ENCODE data around the gene MYORG. TPM values are rescaled to one million over a fixed set of nuclear protein-coding genes. Genes with fewer than 3 reads are reported as not detected.
A peak's percentile ranks its signal among the peaks of the same experiment; 100 is the strongest.

MYORG gene
- polyA plus RNA-seq, 1 experiment, result 0.22 TPM

DNA sequence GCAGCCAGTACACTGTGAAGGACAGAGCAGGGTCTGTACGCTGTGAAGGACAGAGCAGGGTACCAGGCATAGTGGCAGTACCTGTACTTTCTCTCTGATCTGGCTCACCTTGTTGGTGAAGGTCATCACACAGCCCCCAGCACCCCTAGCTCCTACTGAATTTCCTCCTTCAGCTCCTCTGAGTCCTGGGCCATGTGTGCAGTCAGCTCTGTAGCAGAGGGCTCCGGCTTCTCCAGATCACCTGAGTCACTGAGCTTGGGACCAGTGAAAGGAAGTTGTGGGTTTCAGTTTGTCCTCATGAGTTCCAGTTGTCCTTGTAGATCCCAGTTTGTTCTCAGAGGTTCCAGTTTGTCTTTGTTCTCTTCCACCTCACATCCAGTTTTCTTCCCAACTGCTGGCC lies 41.8 kb downstream of the MYORG start:
- H3K36me3 ChIP-seq (ENCODE audit: control insufficient read depth, insufficient read depth, low read length), result peaks cover 8% of the 10 kb centered on the region
- ChIA-PET POLR2A (no interaction called here), CTCF (interaction anchor here (0.9 to 3.6 kb wide), 8 partner anchors 15 to 268 kb away, joined by 3 to 11 read pairs (median 4); no protein-coding TSS in a partner anchor)
- DNase-seq (ENCODE audit: low read depth), result no peak
- no peak for TF ChIP-seq CTCF (IDR thresholded peaks at IDR 0.05; ENCODE audit: insufficient read depth, low read depth, low read length)
- no peaks in the 10 kb centered on the region for H3K27me3 ChIP-seq (ENCODE audit: control insufficient read depth, insufficient read depth, low read length)
- no peak overlapping the region for H3K4me3 ChIP-seq (ENCODE audit: low read depth, low read length)

DNA sequence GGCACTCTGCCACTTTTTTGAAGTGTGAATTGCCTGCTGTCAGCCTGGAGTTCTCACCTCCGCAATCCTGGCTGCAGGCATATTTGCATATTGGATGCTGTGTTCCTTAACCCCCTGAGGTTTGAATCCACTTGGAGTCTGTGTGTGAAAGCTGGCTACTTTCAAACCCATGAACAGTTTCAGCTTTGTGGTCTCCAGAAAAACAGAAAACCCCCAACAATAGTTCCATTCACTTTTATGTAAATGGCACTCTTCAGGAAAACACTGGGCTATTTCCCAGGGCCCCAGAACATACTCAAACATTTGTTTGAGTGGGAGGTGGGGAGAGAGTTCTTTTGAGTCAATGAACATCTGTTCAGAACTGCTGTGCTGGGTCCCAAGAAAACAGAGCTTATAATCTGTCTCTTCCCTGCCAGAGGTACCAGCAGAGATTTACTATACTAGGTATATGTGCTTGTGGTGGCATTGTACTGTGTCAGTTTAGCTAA lies 42.3 kb downstream of the MYORG start:
- Histone ChIP-seq H3K4me3 (ENCODE audit: low read depth, low read length) (no peak overlapping the region), H3K36me3 (ENCODE audit: control insufficient read depth, insufficient read depth, low read length) (peaks cover 8% of the 10 kb centered on the region), H3K27me3 (ENCODE audit: control insufficient read depth, insufficient read depth, low read length) (no peaks in the 10 kb centered on the region)
- no peak for TF ChIP-seq CTCF (IDR thresholded peaks at IDR 0.05; ENCODE audit: insufficient read depth, low read depth, low read length)
- POLR2A ChIA-PET, result no interaction called here
- DNase-seq (ENCODE audit: low read depth), result no peak
- CTCF ChIA-PET, result interaction anchor here (0.9 to 4.2 kb wide), 8 partner anchors 16 to 269 kb away, joined by 3 to 59 read pairs (median 6); partner anchors contain the start of gene MYORG

DNA sequence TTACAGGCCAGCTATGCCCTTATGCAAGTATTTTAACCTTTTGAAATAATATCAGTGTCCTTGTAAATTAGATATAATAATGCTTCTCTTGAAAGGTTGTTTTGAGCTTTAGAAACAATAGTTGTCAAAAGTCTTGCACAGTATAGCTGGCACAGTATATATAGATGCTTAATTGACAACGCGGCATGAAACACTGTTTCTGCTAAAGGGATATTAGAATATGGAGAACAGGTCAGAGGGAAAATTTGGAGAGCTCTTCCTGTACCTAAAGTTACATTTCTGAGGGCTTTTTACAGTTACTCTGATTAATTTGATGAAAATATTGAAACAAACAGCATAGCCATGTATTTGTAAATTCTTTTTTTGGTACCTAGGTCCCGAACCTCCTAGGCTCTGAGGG lies 42.9 kb downstream of the MYORG start:
- ChIA-PET POLR2A (no interaction called here), CTCF (interaction anchor here (1.3 to 4.2 kb wide), 6 partner anchors 15 to 269 kb away, joined by 4 to 59 read pairs (median 6); partner anchors contain the start of gene MYORG)
- DNase-seq (ENCODE audit: low read depth), result no peak
- TF ChIP-seq CTCF (IDR thresholded peaks at IDR 0.05; ENCODE audit: insufficient read depth, low read depth, low read length), result no peak
- Histone ChIP-seq H3K4me3 (ENCODE audit: low read depth, low read length) (no peak overlapping the region), H3K36me3 (ENCODE audit: control insufficient read depth, insufficient read depth, low read length) (peaks cover 3% of the 10 kb centered on the region), H3K27me3 (ENCODE audit: control insufficient read depth, insufficient read depth, low read length) (no peaks in the 10 kb centered on the region)

DNA sequence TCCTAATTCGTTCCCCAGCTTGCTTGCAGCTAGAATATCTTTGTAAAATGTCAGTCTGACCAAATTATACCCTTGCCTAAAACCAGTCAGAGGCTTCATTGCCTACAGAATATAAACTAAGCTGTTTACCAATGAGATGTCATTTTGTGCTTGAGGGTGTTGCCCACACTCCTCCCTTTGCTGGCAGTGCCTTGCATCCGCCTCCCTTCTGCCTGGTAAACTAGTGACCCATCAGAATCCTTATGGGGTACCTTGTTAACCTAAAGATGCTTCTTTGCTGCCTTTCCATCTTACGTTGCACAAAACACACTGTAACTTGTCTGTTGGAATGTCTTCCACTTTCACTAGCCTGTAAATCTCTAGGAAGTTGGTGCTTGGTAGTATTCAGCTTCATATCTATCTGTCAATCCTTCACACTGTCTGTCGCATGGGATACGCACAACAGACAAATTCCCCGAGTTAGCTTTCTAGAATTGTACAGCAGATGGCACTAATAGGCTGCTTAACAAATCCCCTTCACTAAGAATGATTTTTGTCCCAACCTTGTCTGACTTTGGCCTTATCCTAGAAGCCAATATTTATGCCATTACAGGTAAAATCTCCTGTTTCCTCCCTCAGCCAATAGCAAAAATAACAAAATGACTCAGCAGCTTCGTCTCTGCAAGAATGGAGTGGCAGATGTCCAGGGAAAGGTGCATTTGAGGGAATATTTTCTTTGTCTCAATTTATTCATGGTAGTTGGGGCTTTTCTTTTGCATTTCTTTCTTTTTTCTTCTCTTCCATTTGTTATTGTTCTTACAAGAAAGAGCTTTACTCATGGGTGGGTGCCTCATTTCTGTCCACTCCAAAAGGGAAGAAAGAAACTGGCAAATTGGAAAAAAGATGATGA lies 44.4 kb downstream of the MYORG start:
- ChIA-PET POLR2A (no interaction called here), CTCF (interaction anchor here (0.8 to 4.2 kb wide), 12 partner anchors 14 to 271 kb away, joined by 3 to 59 read pairs (median 5); partner anchors contain the start of gene MYORG)
- Histone ChIP-seq H3K36me3 (ENCODE audit: control insufficient read depth, insufficient read depth, low read length) (no peaks in the 10 kb centered on the region; the same call in 1 of the 2 replicates), H3K27me3 (ENCODE audit: control insufficient read depth, insufficient read depth, low read length) (no peaks in the 10 kb centered on the region), H3K4me3 (ENCODE audit: low read depth, low read length) (no peak overlapping the region)
- peak; percentile 52 for TF ChIP-seq CTCF (IDR thresholded peaks at IDR 0.05; ENCODE audit: insufficient read depth, low read depth, low read length)
- DNase-seq (ENCODE audit: low read depth), result no peak

- POLR2A ChIA-PET, result no interaction called here
These were observed 45.5 kb downstream of the MYORG start for GRCh38 chr9:34331196-34331595.

More at GRCh38 chr9:34331196-34331595, 45.5 kb downstream of the MYORG start:
- no peak overlapping the region for H3K4me3 ChIP-seq (ENCODE audit: low read depth, low read length)
- no peaks in the 10 kb centered on the region; the same call in 1 of the 2 replicates for H3K36me3 ChIP-seq (ENCODE audit: control insufficient read depth, insufficient read depth, low read length)
- TF ChIP-seq CTCF (IDR thresholded peaks at IDR 0.05; ENCODE audit: insufficient read depth, low read depth, low read length), result no peak
- CTCF ChIA-PET, result interaction anchor here (1.1 to 4.2 kb wide), 2 partner anchors 13 to 48 kb away, joined by 3 to 59 read pairs; partner anchors contain the start of gene MYORG
- no peak for DNase-seq (ENCODE audit: low read depth)
- H3K27me3 ChIP-seq (ENCODE audit: control insufficient read depth, insufficient read depth, low read length), result no peaks in the 10 kb centered on the region
